ENCODE data around the gene GPATCH8. TPM values are rescaled to one million over a fixed set of nuclear protein-coding genes. Genes with fewer than 3 reads are reported as not detected.

GPATCH8 gene
- total and polyA plus RNA-seq, 10 of the 15 experiments (the other 5 are each of a cell fraction or from before 2014, with no cell fraction given): 11.7 to 45.1 (median 21.3) TPM

GRCh38 chr17:44489581-44489980, 13.6 kb downstream of the GPATCH8 start:
- WGBS (ENCODE audit: insufficient coverage, insufficient replicate concordance, low lambda C conversion rate, missing lambda C conversion rate): 84% methylated on average over 6 of the region's 6 CpGs
- DNase-seq (ENCODE audit: low read depth, low spot score) (no peak), FAIRE-seq (no peak), ATAC-seq (no peak)
- SMC1A ChIA-PET (ENCODE audit: uncharacterized antibody, unreplicated experiment): interaction anchor here (0.7 to 1.6 kb wide), 2 partner anchors 11 to 172 kb away, joined by 3 to 4 read pairs; no protein-coding TSS in a partner anchor
- Histone ChIP-seq H4K20me1 (ENCODE audit: control insufficient read depth, insufficient read depth) (no peaks in the 10 kb centered on the region), H3K4me2 (ENCODE audit: control insufficient read depth, insufficient read depth) (no peak overlapping the region), H3K79me2 (ENCODE audit: control insufficient read depth, insufficient read depth, low read length) (peaks cover 68% of the 10 kb centered on the region), H3K4me1 (ENCODE audit: control insufficient read depth, insufficient read depth, low read length) (no peaks in the 10 kb centered on the region; the same call in 1 of the 2 replicates), H3K36me3 (ENCODE audit: control insufficient read depth in 2 of 2, insufficient read depth in 2 of 2, low read length in 1 of 2) (no peaks in the 10 kb centered on the region; a peak in 3 of 4 replicates), H3K27me3 (replicated peaks in 1 of 2; ENCODE audit: control insufficient read depth in 2 of 2, insufficient read depth in 2 of 2, low read length in 1 of 2) (no peaks in the 10 kb centered on the region), H3K4me3 (no peak overlapping the region), H2AFZ (ENCODE audit: control insufficient read depth, low read depth, low read length) (no peak overlapping the region), H3K9ac (ENCODE audit: control insufficient read depth, insufficient read depth, low read length) (no peak overlapping the region), H3K9me3 (replicated peaks; ENCODE audit: control insufficient read depth, insufficient read depth, low read length) (no peaks in the 10 kb centered on the region; the same call in 2 of the 3 replicates), H3K27ac (ENCODE audit: control insufficient read depth, insufficient read depth) (no peak overlapping the region)
- POLR2A ChIA-PET: interaction anchor here (0.6 to 1.7 kb wide), 2 partner anchors 14 to 15 kb away, joined by 3 to 6 read pairs; partner anchors contain the start of gene GPATCH8
- in situ Hi-C loops (cut with MboI): no loop called here
- TF ChIP-seq ZBTB33 (IDR thresholded peaks at IDR 0.05) (no peak), YBX1 (IDR thresholded peaks at IDR 0.05) (no peak), KAT2A (conservative IDR thresholded peaks at IDR 0.05; ENCODE audit: control insufficient read depth, low read depth, low read length) (no peak), KLF5 (IDR thresholded peaks at IDR 0.05; ENCODE audit: partially characterized antibody) (no peak)
- TF ChIP-seq, protein P1, sequence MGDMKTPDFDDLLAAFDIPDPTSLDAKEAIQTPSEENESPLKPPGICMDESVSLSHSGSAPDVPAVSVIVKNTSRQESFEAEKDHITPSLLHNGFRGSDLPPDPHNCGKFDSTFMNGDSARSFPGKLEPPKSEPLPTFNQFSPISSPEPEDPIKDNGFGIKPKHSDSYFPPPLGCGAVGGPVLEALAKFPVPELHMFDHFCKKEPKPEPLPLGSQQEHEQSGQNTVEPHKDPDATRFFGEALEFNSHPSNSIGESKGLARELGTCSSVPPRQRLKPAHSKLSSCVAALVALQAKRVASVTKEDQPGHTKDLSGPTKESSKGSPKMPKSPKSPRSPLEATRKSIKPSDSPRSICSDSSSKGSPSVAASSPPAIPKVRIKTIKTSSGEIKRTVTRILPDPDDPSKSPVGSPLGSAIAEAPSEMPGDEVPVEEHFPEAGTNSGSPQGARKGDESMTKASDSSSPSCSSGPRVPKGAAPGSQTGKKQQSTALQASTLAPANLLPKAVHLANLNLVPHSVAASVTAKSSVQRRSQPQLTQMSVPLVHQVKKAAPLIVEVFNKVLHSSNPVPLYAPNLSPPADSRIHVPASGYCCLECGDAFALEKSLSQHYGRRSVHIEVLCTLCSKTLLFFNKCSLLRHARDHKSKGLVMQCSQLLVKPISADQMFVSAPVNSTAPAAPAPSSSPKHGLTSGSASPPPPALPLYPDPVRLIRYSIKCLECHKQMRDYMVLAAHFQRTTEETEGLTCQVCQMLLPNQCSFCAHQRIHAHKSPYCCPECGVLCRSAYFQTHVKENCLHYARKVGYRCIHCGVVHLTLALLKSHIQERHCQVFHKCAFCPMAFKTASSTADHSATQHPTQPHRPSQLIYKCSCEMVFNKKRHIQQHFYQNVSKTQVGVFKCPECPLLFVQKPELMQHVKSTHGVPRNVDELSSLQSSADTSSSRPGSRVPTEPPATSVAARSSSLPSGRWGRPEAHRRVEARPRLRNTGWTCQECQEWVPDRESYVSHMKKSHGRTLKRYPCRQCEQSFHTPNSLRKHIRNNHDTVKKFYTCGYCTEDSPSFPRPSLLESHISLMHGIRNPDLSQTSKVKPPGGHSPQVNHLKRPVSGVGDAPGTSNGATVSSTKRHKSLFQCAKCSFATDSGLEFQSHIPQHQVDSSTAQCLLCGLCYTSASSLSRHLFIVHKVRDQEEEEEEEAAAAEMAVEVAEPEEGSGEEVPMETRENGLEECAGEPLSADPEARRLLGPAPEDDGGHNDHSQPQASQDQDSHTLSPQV (IDR thresholded peaks at IDR 0.05): no peak
- RAD21 ChIA-PET (ENCODE audit: unreplicated experiment): interaction anchor here (1.0 kb wide), 1 partner anchor 33 kb away, joined by 4 read pairs; no protein-coding TSS in a partner anchor
- CTCF ChIA-PET: interaction anchor here (0.8 to 1.5 kb wide), 3 partner anchors 10 to 34 kb away, joined by 3 to 4 read pairs (median 4); no protein-coding TSS in a partner anchor
- no TSS peak for BruUV-seq (replicated peaks)
- intact Hi-C loops (cut with micrococcal nuclease; ENCODE audit: unreplicated experiment): no loop called here

Measured in GM12878 (cell line).